ENCODE data around the gene ZYG11B.

DNA sequence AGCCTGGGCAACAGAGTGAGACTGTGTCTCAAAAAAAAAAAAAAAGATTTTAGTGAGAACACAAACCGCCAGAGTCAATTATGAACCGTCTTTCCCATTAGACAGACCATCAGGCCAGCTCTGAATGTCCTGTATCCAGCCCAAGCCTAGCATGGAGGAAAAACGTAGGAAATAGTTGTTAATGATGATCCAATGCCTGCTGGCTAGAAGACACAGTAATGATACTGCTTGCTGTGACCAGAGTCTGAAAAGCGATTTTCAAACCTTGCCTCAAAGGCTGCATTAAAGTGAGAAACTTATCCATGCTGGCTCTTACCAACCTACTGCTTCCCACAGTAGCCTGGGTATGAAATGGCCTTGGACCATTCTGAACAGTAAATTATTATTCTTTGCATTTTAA lies 45.1 kb upstream of the ZYG11B start:
- no peak for TF ChIP-seq EZH2 (IDR thresholded peaks at IDR 0.05; ENCODE audit: borderline replicate concordance)
- TF ChIP-seq, protein P1, sequence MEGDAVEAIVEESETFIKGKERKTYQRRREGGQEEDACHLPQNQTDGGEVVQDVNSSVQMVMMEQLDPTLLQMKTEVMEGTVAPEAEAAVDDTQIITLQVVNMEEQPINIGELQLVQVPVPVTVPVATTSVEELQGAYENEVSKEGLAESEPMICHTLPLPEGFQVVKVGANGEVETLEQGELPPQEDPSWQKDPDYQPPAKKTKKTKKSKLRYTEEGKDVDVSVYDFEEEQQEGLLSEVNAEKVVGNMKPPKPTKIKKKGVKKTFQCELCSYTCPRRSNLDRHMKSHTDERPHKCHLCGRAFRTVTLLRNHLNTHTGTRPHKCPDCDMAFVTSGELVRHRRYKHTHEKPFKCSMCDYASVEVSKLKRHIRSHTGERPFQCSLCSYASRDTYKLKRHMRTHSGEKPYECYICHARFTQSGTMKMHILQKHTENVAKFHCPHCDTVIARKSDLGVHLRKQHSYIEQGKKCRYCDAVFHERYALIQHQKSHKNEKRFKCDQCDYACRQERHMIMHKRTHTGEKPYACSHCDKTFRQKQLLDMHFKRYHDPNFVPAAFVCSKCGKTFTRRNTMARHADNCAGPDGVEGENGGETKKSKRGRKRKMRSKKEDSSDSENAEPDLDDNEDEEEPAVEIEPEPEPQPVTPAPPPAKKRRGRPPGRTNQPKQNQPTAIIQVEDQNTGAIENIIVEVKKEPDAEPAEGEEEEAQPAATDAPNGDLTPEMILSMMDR (IDR thresholded peaks at IDR 0.05; ENCODE audit: poor library complexity) = no peak
- no peak for TF ChIP-seq EZH2phosphoT487 (IDR thresholded peaks at IDR 0.05; ENCODE audit: low read depth, severe bottlenecking, unreplicated experiment)

Data from hepatocyte (in vitro differentiated cells).